SIG-M5 (cell line): ENCODE measurements around the gene FGF21.
"Not testable (repeated sequence)": the region's sequence is repeated elsewhere in the genome, so short reads cannot be mapped to it uniquely, and the experiment has no call there.

Experiments
- DNase-seq: peaks from one replicate; lab custom pipeline; 2025; lab: John Stamatoyannopoulos, UW

FGF21 gene

GRCh38 chr19:48751845-48752495 lies 3.4 kb upstream of the FGF21 start:
- DNase-seq: no peak

GRCh38 chr19:48752496-48753365 lies 2.6 kb upstream of the FGF21 start, which contains the start of gene FUT1:
Gene FUT1 (minus strand): TSS chr19:48752641. CDS start chr19:48751281, 1,360 bp downstream.
- DNase-seq: no peak

- DNase-seq: no peak
These were observed 463 bp downstream of the FGF21 start for GRCh38 chr19:48755787-48756186.

- no peak for DNase-seq
These were observed 888 bp downstream of the FGF21 start for GRCh38 chr19:48756212-48756611.

DNA sequence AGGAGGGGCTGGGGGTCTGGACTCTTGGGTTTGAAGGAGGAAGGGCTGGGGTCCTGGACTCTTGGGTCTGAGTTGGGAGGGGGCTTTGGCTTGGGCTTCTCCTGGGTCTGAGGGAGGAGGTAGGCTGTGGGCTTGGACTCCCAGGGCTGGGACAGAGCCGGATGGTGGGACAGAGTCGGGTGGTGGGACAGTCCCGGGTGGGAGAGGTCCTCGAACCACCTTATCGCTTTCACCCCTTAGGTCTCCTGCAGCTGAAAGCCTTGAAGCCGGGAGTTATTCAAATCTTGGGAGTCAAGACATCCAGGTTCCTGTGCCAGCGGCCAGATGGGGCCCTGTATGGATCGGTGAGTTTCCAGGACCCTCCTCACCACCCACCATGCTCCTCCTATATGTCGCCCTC lies 1.4 kb downstream of the FGF21 start:
- no peak for DNase-seq

GRCh38 chr19:48757089-48757675 lies 1.9 kb downstream of the FGF21 start:
- no peak for DNase-seq

- no peak for DNase-seq
These were observed 2.4 kb downstream of the FGF21 start for GRCh38 chr19:48757741-48758144.

DNA sequence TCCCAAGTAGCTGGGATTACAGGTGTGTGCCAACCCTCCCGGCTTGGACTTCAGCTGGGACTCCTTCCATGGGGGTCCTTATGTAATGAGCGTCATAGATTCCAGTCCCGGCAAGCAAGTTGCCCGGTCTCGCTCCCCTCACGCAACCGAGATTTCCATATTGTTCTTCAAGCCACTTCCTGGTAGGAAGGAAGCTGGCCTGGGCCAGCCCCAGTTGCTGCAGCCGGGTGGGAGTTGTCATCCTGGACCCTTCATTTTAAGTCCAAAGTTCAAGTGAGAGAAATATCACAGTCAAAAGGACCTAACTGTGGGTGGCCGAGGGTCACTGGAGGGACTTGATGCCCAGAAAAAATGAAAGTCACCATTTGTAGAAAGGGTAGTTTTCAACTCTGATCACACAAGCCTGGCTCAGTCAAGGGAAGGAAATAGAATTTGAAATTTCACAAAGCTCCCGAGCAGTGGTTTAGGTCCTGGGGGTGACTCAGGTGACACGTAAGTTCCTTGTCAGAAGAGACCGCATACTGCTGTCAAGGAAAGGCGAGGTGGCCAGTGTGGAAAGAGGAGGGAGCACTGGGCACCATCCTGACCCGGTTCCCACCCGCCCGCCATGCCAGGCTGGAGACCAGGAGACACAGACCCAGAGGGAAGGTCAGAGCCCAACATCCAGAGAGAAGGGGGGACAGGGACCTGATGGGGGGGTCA lies 5.3 kb downstream of the FGF21 start:
- no peak for DNase-seq

- not testable (repeated sequence) for DNase-seq
These were observed 10.5 kb downstream of the FGF21 start for GRCh38 chr19:48765816-48766215.

DNA sequence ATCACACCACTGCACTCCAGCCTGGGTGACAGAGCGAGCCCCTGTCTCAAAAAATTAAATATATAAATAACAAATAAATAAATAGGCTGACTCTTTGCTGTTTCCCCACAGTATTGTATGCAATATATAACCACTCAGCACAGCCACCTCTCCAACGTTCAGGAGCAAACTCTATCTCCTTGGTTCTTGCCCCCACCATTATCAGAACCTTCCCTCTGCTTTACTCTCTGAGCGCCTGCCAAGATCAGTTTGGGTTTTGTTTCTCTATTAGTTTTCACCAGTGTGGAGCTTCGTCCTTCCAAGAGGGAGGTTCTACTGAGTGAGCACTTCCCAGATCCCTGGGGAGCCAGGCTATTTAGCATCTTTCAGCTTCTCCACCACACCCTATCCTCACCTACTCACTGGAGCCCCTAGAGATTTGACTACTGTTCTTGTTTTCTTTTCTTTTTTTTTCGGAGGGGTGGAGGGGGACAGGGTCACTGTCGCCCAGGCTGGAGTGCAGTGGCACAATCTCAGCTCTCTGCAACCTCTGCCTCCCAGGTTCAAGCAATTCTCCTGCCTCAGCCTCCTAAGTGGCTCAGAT lies 12.9 kb downstream of the FGF21 start:
- not testable (repeated sequence) for DNase-seq

DNA sequence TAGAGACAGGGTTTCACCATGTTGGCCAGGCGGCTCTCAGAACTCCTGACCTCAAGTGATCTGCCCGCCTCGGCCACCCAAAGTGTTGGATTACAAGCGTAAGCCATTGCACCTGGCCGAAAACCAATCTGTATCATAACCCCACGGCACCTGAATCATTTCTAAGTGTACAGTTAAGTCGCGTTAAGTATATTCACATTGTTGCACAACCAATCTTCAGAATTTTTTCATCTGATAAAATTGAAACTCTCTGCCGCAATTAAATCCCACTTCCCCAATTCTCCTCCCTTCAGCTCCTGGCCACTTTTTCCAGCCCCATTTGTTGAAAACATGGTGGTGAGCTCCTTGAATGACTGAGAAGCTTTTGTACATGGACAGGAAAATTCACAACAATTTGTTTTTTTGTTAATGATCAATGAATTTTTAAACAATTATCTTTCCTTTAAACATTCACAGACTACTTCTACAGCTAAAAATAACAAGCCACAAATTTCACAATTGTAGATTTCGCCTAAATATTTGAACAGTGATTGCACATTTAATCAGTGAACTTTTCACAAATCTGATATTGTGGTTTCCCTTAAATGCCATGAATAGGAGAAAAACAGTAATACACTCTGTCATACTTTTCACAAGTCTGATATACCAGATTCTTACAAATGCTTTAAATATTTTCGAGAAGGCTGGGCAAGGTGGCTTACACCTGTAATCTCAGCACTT lies 13.8 kb downstream of the FGF21 start:
- no peak for DNase-seq

- DNase-seq: no peak
These were observed 14.9 kb downstream of the FGF21 start for GRCh38 chr19:48770266-48770665.

GRCh38 chr19:48770734-48771472 lies 15.6 kb downstream of the FGF21 start:
- no peak for DNase-seq

- no peak for DNase-seq
These were observed 17.2 kb downstream of the FGF21 start for GRCh38 chr19:48772503-48772953.

DNA sequence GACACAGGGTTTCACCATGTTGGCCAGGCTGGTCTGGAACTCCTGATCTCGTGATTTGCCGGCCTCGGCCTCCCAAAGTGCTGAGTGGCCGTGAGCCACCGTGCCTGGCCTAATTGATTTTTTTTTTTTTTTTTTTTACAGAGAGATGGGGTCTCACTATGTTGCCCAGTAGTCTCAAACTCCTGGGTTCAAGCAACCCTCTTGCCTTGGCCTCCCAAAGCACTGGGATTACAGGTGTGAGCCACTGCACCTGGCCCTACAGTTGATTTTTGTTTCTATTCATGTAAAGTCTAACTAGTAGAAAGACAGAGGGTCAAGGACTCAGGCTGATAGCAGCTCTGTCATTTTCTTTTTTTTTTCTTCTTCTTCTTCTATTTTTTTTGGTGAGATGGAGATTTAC lies 21.8 kb downstream of the FGF21 start:
- no peak for DNase-seq

GRCh38 chr19:48777720-48778119 lies 22.4 kb downstream of the FGF21 start:
- no peak for DNase-seq

DNA sequence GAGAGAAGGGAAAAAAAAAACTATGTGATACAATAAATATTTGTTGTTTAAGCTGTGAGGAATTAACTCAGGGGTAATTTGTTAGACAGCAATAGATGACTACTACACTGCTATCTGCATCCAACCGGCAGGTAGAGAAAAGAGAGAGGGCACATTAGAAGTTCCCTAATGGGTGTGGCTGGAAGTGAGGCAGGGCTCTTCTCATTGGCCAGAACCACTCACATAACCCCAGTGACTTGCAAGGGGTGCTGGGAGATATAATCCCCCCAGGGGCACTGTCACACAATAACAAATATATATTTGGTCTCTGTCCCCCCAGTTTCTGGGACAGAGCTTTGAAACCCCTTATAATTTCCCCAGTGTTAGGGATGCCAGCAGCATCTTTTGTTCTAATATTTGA lies 24.3 kb downstream of the FGF21 start:
- DNase-seq: no peak

DNA sequence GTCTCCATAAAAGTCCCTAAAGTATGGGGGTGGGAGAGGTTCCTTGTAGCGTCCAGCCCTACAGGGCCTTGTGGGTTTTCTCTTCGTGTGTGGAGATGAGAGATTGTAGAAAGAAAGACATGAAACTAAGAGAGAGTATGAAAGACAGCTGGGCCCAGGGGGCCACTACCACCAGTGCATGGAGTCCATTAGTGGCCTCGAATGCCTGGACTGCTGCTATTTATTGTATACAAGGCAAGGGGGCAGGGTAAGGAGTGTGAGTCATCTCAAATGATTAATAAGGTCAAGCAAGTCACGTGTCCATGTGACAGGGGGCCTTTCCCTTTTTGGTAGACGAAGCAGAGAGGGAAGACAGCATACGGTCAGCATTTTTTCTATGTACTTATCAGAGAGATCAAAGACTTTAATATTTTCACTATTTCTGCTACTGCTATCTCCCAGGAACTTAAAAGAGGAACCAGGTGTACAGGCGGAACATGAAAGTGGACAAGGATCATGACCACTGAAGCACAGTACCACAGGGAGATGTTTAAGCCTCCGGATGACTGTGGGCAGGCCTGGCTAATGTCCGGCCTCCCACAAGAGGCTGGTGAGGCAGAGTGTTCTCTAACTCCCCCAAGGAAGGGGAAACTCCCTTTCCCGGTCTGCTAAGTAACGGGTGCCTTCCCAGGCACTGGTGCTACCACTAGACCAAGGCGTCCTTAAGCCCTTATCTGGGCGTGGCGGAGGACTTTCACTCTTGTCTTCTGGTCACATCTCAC lies 25.5 kb downstream of the FGF21 start:
- DNase-seq: no peak

DNA sequence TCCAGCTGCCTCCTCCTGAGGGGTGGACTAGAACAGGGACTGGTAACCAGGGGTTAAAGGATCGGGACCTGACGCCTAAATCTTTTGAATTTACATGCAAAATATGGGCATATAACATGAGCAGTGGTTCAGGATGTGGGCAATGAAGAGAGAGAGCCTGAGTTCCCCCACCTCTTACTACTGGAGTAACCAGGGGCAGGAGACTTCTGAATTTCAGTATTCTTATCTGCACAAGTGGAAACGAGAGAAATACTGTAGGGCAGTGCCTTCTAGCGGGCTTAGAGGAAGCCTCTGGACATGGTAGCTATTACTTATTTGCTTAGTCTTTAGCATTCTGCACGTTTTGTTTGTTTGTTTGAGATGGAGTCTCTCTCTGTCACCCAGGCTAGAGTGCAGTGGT lies 29.2 kb downstream of the FGF21 start:
- no peak for DNase-seq

DNA sequence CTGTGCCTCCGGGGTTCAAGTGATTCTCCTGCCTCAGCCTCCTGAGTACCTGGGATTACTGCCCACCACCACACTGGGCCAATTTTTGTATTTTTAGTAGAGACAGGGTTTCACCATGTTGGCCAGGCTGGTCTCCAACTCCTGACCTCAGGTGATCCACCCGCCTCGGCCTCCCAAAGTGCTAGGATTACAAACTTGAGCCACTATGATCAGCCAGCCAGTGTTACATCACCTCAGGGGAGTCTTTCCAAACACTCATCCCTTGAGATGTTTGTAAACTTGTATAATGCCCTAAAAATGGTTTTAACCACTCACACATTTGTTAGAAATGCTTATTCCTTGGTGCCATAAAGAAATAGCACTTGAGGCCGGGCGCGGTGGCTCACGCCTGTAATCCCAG lies 31.1 kb downstream of the FGF21 start:
- DNase-seq: not testable (repeated sequence)
